HG03571 (cell line): Measurements from ENCODE around the gene REX1BD.
A peak's percentile ranks its signal among the peaks of the same experiment; 100 is the strongest.
"Not testable (repeated sequence)": the region's sequence is repeated elsewhere in the genome, so short reads cannot be mapped to it uniquely, and the experiment has no call there.

ENCODE experiments used
- ATAC-seq: cut with Tn5 transposase; IDR thresholded peaks from one replicate; pipeline ENCODE4 v1.9.1; 2021; ENCODE audit not compliant: unreplicated experiment

The REX1BD gene

GRCh38 chr19:18588611-18589379 is at the start of gene REX1BD:
Gene REX1BD, plus strand, starts transcription at chr19:18588798. Its CDS starts 4 bp downstream, at chr19:18588802.
- ATAC-seq, result peak; percentile 63

DNA sequence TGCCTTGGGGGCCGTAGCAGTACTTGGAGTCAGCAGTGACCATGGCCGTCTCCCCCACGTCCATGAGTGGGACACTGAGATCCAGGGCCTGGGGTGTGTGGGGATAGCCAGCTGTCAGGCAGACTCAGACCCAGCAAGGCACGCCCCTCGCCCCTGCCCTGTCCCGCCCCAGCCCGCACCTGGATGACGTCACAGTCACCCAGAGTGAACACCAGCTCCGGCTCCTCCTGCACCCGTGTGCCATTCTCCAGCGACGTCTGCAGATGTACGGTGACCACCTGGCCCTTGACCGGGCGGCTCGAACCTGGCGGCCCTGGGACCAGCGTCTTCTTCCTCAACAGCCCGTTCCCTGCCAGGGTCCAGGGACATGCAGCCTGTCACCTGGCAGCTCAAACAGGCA is 49.2 kb upstream of the REX1BD start:
- no peak for ATAC-seq

DNA sequence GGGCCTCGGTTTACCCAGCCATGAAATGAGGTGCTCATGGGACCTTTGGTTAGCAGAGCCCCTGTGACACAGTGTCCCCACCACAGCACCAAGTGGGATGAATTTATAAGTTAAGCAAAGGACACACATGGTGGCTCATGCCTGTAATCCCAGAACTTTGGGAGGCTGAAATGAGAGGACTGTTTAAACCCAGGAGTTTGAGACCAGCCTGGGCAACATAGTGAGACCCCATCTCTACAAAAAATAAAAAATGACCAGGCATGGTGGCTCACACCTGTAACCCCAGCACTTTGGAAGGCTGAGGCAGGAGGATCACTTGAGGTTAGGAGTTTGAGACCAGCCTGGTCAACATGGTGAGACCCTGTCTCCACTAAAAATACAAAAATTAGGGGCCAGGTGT is 48.4 kb upstream of the REX1BD start:
- ATAC-seq, result not testable (repeated sequence)

- ATAC-seq, result no peak
These were observed 47.2 kb upstream of the REX1BD start for GRCh38 chr19:18541258-18541991.

DNA sequence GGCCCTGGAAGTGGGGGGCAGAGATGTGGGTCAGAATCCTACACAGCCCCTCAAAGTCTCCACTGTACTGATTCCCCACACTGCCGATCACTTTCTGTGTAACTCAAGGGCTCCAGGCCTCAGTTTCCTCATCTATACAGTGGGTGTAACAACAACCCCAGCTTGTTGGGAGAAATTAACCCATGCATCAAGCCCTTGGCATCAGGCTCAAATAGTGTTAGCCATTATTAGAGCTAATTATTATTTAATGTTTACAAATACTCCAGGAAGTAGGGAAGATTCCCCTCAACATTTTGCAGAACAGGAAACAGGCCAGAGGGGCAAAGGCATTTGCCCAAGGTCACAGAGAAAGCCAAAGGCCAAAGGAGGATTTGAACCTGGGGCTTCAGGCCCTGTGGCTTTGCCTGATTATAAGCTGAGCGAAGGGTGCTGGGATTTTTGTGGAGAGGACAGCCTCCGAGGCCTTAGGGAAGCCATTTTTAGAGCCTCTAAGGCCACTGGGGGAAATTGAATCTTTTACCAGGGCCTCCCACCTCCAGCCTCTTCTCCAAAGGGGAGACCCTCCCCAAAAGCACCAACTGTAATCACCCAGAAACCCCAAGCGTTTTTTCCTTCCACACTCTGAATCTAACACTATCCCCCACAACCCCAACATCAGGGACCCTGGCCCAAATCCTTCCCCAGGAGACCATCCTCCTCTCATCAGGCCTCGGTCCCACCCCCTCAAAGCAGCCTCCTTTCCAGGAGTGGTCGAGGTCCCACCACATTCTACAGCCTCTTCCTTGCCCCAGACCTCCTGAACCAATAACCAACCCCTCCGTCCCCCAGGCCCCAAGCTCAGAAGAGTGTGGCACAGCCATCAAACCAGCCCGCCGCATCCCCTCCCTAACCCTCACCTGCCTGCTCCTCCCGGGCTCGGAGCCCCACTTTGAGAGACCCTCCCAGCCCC is 46.3 kb upstream of the REX1BD start:
- ATAC-seq, result no peak

GRCh38 chr19:18542941-18543813 is 45.4 kb upstream of the REX1BD start, which contains the start of gene FKBP8:
Gene FKBP8, minus strand, starts transcription at chr19:18543573. Its CDS starts 1,603 bp downstream, at chr19:18541970.
- peak; percentile 92 for ATAC-seq

- ATAC-seq, result peak; percentile 45
These were observed 44.7 kb upstream of the REX1BD start for GRCh38 chr19:18543814-18544475.

DNA sequence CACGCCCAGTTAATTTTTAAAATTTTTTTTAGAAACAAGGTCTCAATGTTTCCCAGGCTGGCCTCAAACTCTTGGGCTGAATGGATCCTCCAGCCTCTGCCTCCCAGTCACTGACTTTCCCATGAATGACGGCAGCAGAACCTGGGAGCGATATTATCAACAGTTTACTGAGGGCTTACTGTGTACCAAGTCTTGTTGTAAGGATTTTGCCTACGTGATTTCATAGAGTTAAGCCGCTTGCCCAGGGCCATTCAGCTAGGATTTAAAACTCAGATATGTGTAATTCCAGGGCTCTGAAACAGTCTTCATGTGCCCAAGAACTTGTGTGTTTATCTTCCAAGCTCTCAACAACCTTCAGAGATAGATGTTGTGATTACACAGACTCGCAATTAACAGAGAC is 37.0 kb upstream of the REX1BD start:
- ATAC-seq, result no peak

DNA sequence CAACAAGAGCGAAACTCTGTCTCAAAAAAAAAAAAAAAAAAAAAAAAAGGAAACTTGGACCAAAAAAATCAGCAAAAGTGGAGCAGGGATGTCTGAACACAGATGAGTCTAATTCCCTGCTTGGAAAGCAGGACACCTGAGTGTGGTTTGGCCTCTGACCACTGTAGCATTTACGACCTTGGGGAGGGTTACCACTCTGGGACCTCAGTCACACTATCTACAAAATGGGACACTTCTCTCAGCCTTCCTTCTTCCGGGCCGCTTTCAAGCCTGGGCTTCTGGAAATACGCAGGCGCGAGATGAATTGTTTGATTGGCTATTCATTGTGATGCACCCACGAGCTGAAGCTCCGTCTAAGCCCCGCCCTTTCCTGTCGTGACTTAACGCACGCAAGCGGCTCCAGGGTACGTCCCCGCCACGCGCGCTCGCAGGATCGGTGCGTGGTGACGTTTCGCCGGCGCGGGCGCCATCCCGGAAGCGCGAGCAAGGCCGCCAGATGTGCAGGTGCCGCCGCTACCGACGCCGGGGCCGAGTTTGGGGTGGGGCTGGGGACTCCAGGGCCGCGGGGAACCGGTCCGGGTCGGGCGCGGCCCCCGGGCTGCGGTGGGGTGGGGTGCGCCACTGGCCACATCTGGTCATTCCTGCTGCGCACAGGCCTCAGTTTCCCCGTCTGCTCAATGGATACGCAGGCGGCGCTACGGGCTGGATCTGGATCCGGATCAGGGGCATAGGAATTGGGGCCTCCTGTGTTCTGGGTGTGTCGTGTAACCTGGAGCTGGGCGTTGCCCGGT is 31.0 kb upstream of the REX1BD start, which contains the start of gene KXD1:
TSS of gene KXD1 (plus strand) at position 460 of the 791 bp plus-strand sequence. CDS start 4,187 bp downstream, outside the sequence.
- ATAC-seq, result peak; percentile 77

GRCh38 chr19:18558202-18558555 is 30.4 kb upstream of the REX1BD start:
- ATAC-seq, result no peak

- ATAC-seq, result no peak
These were observed 30.0 kb upstream of the REX1BD start for GRCh38 chr19:18558604-18559003.

DNA sequence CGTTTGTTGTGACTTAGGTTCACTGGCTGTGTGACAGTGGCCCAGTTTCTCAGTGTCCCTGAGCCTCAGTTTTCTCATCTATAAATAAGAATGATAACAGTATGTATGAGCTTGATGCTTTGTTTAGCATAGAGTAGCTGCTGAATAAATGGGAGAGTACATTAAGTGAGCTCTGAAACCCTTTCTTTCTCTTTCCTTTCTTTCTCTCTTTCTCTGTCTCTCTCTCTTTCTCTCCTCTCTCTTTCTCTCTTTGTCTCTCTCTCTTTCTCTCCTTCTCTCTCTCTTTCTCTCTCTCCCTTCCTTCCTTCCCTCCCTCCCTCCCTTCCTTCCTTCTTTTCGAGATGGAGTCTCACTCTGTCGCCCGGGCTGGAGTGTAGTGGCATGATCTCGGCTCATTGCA is 28.9 kb upstream of the REX1BD start:
- ATAC-seq, result no peak

- ATAC-seq, result no peak
These were observed 26.5 kb upstream of the REX1BD start for GRCh38 chr19:18562086-18562485.

DNA sequence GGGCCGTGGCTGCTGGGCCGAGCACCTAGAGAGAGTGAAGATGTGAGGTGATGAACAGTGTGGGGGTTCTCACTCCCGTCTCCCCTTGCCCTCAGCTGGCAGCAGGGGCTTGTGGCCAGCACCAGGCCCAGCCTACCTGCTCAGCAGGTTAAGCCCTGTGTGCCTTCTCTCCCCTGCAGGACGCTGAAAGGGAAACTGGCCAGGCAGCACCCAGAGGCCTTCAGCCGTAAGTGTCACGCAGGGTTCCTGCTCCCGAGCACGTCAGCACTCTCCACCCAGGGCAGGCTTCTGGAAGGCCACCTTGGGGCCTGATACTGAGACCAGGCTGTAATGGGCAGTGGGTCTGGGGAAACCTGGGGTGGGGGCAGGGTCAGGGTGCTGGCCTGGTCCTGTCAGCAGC is 21.6 kb upstream of the REX1BD start:
- no peak for ATAC-seq

DNA sequence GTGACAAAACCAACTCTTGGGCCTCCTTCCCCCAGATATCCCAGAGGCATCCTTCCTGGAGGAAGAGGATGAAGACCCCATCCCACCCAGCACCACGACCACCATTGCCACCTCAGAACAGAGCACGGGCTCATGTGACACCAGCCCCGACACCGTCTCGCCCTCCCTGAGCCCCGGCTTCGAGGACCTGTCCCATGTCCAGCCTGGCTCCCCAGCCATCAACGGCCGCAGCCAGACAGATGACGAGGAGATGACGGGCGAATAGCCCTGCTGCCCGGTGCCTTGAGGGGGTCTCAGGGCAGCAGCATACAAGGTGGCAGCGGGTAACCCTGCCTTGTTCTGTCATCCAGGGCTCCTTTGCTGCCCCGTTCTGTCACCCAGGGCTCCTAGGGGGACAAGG is 20.2 kb upstream of the REX1BD start:
- ATAC-seq, result no peak

- peak; percentile 85 for ATAC-seq
These were observed 16.8 kb upstream of the REX1BD start, which contains the start of gene UBA52 for GRCh38 chr19:18571564-18572344. Gene UBA52, plus strand, starts transcription at chr19:18571857. Its CDS starts 1,444 bp downstream, at chr19:18573301.

- ATAC-seq, result no peak
These were observed 13.8 kb upstream of the REX1BD start for GRCh38 chr19:18574691-18575291.
